GM21737 (cell line): ENCODE data around the gene TBC1D24.

Source experiments
- ATAC-seq: cut with Tn5 transposase; IDR thresholded peaks from one replicate; pipeline ENCODE4 v1.9.1; 2021; ENCODE audit warnings: mild to moderate bottlenecking, moderate library complexity; ENCODE audit not compliant: unreplicated experiment

TBC1D24 gene

GRCh38 chr16:2497695-2498484 is 23.0 kb downstream of the TBC1D24 start:
- no peak for ATAC-seq

GRCh38 chr16:2498531-2499253 is 23.8 kb downstream of the TBC1D24 start:
- ATAC-seq: no peak

GRCh38 chr16:2499454-2499853 is 24.5 kb downstream of the TBC1D24 start:
- no peak for ATAC-seq

- no peak for ATAC-seq
Observed at GRCh38 chr16:2499890-2500429, 25.0 kb downstream of the TBC1D24 start.

GRCh38 chr16:2500430-2500917 is 25.5 kb downstream of the TBC1D24 start:
- ATAC-seq: no peak

GRCh38 chr16:2500918-2501750 is 26.2 kb downstream of the TBC1D24 start:
- peak; percentile 58 for ATAC-seq

- no peak for ATAC-seq
Observed at GRCh38 chr16:2501946-2502895, 27.3 kb downstream of the TBC1D24 start.

- no peak for ATAC-seq
Observed at GRCh38 chr16:2505695-2506094, 30.8 kb downstream of the TBC1D24 start.

GRCh38 chr16:2507052-2507659 is 32.2 kb downstream of the TBC1D24 start:
- peak; percentile 49 for ATAC-seq

- peak; percentile 22 for ATAC-seq
Observed at GRCh38 chr16:2507665-2508064, 32.7 kb downstream of the TBC1D24 start.

GRCh38 chr16:2508722-2509400 is 33.9 kb downstream of the TBC1D24 start:
- no peak for ATAC-seq

- no peak for ATAC-seq
Observed at GRCh38 chr16:2511128-2511800, 36.3 kb downstream of the TBC1D24 start.

GRCh38 chr16:2511996-2512734 is 37.2 kb downstream of the TBC1D24 start:
- ATAC-seq: no peak

GRCh38 chr16:2512735-2513404 is 37.9 kb downstream of the TBC1D24 start:
- ATAC-seq: no peak

GRCh38 chr16:2513405-2514332 is 38.7 kb downstream of the TBC1D24 start, which contains the start of gene ATP6V0C:
Gene ATP6V0C, plus strand, starts transcription at chr16:2513952. Its CDS starts 152 bp downstream, at chr16:2514104.
- peak; percentile 58 for ATAC-seq
